ENCODE measurements around the gene IFT81.
A peak's percentile ranks its signal among the peaks of the same experiment; 100 is the strongest.
"Not testable (repeated sequence)": the region's sequence is repeated elsewhere in the genome, so short reads cannot be mapped to it uniquely, and the experiment has no call there.

Gene IFT81

DNA sequence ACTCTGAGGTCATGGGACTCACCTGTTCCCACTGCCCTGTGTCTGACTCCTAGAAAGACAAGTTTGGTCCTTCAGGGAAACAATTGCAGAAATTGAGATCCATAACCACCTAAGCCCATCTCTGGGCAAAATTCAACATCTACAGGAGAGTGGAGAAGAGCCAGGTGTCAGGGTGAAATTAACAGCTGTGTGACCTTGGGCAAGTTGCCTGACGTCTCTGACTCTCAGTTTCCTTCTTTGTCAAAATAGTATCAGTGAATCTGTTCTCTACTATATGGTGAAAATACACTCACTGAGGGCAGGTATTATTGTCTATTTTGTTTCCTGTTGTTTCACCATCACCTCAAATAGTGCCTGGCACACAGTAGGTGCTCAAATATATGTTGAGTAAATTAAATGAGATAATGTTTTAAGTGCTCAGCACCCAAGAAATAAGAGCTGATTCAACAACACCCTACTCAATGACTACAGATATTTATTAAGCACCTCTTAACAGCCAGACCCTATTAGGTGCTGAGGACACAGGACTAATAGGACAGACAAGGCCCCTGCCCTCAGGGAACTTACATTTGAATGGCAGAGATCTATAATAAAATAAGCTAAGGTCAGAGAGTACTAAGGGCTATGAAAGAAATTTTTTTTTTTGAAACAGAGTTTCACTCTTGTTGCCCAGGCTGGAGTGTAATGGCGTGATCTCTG is 14.2 kb upstream of the IFT81 start:
- no peaks in the 10 kb centered on the region for H3K36me3 ChIP-seq (ENCODE audit: insufficient read depth, low read depth, low read length)
- no peaks in the 10 kb centered on the region for H3K9me3 ChIP-seq (ENCODE audit: insufficient read depth, low read depth, low read length)
- H3K4me3 ChIP-seq (ENCODE audit: low read length) = no peak overlapping the region
- no peak overlapping the region for H3K9ac ChIP-seq (ENCODE audit: low read depth, low read length)
- peaks cover 5% of the 10 kb centered on the region; the same call in 1 of the 2 replicates for H3K4me1 ChIP-seq (ENCODE audit: insufficient read depth, low read length)
- no peak overlapping the region for H3K27ac ChIP-seq (ENCODE audit: low read length)
- no peaks in the 10 kb centered on the region for H3K27me3 ChIP-seq (ENCODE audit: insufficient read depth, low read length)

DNA sequence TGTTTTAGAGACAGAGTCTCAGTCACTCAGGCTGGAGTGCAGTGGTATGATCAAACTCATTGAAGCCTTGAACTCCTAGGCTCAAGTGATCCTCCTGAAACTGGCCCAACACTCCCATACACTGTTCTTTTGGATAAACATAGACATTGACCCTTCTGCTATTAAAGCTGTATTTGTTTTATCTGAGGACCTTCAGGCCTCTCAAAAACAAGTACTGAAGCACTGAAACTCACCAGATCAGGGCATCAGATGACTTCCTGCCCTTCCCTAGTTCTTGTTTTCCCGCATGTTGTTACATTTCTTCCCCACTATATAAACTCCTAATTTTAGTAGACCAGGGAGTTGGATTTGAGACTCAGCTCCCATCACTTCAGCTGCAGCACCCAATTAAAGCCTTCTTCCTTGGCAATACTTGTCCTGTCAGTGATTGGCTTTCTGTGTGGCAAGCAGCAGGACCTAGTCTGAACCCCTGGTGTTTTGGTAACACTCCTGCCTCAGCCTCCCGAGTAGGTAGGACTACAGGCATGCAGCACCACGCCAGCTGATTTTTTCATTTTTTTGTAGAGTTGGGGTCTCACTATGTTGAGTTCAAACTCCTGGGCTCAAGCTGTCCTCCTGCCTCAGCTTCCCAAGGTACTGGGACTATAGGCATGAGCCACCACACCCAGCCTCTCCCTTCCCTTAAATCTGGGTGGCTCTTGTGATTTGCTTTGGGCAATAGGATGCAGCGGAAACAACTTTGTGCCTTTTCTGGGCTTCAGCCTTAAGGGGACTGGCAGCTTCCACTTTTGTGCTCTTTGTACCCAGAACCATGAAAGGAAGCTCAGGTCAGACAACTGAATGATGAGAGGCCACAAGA is 12.5 kb upstream of the IFT81 start:
- no peak overlapping the region for H3K4me3 ChIP-seq (ENCODE audit: low read length)
- no peaks in the 10 kb centered on the region for H3K36me3 ChIP-seq (ENCODE audit: insufficient read depth, low read depth, low read length)
- no peaks in the 10 kb centered on the region for H3K9me3 ChIP-seq (ENCODE audit: insufficient read depth, low read depth, low read length)
- H3K9ac ChIP-seq (ENCODE audit: low read depth, low read length) = no peak overlapping the region
- H3K4me1 ChIP-seq (ENCODE audit: insufficient read depth, low read length) = peaks cover 5% of the 10 kb centered on the region; the same call in 1 of the 2 replicates
- no peak overlapping the region for H3K27ac ChIP-seq (ENCODE audit: low read length)
- H3K27me3 ChIP-seq (ENCODE audit: insufficient read depth, low read length) = no peaks in the 10 kb centered on the region

DNA sequence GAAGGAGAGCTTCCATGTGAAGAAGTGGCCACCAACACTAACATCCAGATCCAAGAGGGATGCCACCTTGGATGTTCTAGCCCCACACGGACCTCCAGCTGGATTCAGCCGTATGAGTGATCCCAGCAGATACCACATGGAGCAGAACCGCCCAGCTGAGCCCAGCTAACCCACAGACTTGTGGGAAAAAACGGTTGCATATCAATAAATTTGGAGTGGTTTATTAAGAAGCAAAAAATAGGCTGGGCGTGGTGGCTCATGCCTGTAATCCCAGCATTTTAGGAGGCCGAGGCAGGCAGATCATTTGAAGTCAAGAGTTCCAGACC is 11.9 kb upstream of the IFT81 start:
- no peak overlapping the region for H3K27ac ChIP-seq (ENCODE audit: low read length)
- H3K4me3 ChIP-seq (ENCODE audit: low read length) = no peak overlapping the region
- no peak overlapping the region for H3K9ac ChIP-seq (ENCODE audit: low read depth, low read length)
- H3K4me1 ChIP-seq (ENCODE audit: insufficient read depth, low read length) = peaks cover 5% of the 10 kb centered on the region; the same call in 1 of the 2 replicates
- H3K9me3 ChIP-seq (ENCODE audit: insufficient read depth, low read depth, low read length) = no peaks in the 10 kb centered on the region
- no peaks in the 10 kb centered on the region for H3K27me3 ChIP-seq (ENCODE audit: insufficient read depth, low read length)
- H3K36me3 ChIP-seq (ENCODE audit: insufficient read depth, low read depth, low read length) = no peaks in the 10 kb centered on the region

DNA sequence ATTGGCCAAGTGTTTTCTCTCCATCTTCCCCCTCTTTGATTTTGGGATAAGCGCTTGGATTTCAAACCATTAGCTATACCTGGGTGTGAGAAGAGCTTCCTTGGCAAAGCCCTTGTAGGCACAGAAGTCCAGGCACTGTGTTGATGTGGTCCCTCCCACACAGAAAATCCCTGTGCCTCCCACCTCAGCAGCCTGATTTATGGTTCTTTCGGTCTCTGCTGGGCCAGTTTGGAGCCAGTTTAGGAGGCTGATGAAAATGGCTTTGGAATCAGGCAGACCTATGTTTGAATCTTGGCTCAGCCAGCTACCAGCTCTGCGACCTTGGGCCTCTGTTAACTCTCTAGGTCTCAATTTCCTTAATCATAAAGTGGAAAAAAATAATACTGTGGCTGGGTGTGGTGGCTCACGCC is 9.6 kb upstream of the IFT81 start:
- H3K9ac ChIP-seq (ENCODE audit: low read depth, low read length) = no peak overlapping the region
- H3K27me3 ChIP-seq (ENCODE audit: insufficient read depth, low read length) = no peaks in the 10 kb centered on the region
- peaks cover 2% of the 10 kb centered on the region; the same call in 1 of the 2 replicates for H3K4me1 ChIP-seq (ENCODE audit: insufficient read depth, low read length)
- no peak overlapping the region for H3K27ac ChIP-seq (ENCODE audit: low read length)
- no peaks in the 10 kb centered on the region for H3K9me3 ChIP-seq (ENCODE audit: insufficient read depth, low read depth, low read length)
- H3K4me3 ChIP-seq (ENCODE audit: low read length) = no peak overlapping the region
- no peaks in the 10 kb centered on the region for H3K36me3 ChIP-seq (ENCODE audit: insufficient read depth, low read depth, low read length)

DNA sequence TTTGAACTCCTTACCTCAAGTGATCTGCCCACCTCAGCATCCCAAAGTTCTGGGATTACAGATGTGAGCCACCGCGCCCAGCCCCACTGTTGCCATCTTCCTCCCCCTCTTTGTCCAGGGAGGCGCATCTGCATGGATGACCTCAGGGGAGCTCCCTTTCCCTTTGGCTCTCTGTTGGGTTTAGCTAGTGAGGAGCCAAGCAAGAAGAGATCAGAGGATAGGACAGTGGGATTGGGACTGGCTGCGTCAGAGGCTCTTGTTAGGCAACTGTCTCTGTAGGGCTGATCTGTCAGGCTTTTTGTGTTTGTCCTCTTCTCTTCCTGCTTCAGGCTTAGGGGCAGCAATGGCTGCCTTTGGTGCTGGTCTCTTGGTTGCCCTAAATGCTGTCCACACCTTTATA is 8.5 kb upstream of the IFT81 start:
- Histone ChIP-seq H3K36me3 (ENCODE audit: insufficient read depth, low read depth, low read length) (no peaks in the 10 kb centered on the region), H3K27me3 (ENCODE audit: insufficient read depth, low read length) (no peaks in the 10 kb centered on the region), H3K9ac (ENCODE audit: low read depth, low read length) (no peak overlapping the region), H3K27ac (ENCODE audit: low read length) (no peak overlapping the region), H3K9me3 (ENCODE audit: insufficient read depth, low read depth, low read length) (no peaks in the 10 kb centered on the region), H3K4me3 (ENCODE audit: low read length) (no peak overlapping the region), H3K4me1 (ENCODE audit: insufficient read depth, low read length) (no peaks in the 10 kb centered on the region)

DNA sequence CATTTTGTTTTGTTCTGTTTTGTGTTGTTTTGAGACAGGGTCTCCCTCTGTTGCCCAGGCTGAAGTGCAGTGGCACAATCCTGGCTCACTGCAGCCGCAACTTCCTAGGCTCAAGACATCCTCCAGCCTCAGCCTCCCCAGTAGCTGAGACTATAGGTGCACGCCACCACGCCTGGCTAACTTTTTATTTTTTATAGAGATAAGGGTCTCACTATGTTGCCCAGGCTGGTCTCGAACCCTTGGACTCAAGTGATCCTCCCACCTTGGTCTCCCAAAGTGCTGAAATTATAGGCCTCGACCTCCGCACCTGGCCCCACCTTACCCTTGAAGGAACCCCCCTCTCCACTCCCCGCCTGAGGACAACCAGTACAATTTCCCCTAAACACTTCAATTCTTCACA is 7.5 kb upstream of the IFT81 start:
- Histone ChIP-seq H3K9ac (ENCODE audit: low read depth, low read length) (no peak overlapping the region), H3K9me3 (ENCODE audit: insufficient read depth, low read depth, low read length) (no peaks in the 10 kb centered on the region), H3K36me3 (ENCODE audit: insufficient read depth, low read depth, low read length) (no peaks in the 10 kb centered on the region), H3K27ac (ENCODE audit: low read length) (no peak overlapping the region), H3K4me1 (ENCODE audit: insufficient read depth, low read length) (no peaks in the 10 kb centered on the region), H3K27me3 (ENCODE audit: insufficient read depth, low read length) (no peaks in the 10 kb centered on the region), H3K4me3 (ENCODE audit: low read length) (no peak overlapping the region)

DNA sequence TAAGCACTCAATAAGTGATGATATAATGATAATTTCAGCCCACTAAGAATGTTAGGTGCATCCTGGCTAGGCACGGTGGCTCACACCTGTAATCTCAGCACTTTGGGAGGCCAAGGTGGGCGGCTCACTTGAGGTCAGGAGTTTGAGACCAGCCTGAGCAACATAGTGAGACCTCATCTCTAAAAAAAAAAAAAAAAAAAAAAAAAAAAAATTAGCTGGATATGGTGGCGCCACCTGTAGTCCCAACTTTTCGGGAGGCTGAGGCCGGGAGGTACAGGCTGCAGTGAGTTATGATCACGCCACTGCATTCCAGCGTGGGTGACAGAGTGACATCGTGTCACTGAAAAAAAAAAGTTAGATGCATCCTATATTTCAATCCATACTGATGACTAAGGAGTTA is 6.9 kb upstream of the IFT81 start:
- not testable (repeated sequence) for H3K4me1 ChIP-seq (ENCODE audit: insufficient read depth, low read length); H3K9me3 ChIP-seq (ENCODE audit: insufficient read depth, low read depth, low read length); H3K27ac ChIP-seq (ENCODE audit: low read length); H3K36me3 ChIP-seq (ENCODE audit: insufficient read depth, low read depth, low read length); H3K9ac ChIP-seq (ENCODE audit: low read depth, low read length); H3K4me3 ChIP-seq (ENCODE audit: low read length); H3K27me3 ChIP-seq (ENCODE audit: insufficient read depth, low read length)

DNA sequence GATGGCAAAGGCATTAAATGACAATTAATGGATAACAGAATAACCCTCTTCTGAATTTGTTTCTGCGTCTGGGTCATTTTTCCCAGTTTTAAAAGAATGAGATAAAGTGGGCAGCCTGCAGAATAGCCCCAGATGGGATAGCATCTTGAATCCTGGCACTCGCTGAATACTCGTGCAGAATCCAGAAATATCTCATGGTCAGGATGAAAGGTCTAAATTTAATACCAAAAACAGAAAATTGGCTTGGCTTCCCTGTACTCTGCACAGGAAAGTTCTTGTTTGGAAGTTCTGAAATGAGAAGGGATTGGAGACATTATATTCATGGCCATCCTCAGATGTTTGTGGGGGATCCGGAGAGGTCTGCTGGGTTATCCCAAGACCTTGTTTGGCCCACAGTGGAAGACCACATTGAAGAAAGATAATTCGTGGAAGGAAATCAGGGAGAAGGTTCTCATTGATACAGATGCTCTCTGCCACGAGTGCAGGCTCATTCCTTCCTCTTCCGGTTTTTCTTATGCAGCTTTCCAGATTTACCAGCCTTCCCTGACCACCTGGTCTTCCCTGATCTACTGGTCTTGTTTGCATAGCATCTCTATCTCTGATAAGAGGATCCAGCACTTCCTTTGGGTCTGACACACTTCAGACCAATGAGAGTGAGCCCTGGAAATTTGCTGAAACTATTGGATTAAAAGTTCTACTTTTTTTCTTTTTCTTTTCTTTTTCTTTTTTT is 6.0 kb upstream of the IFT81 start:
- Histone ChIP-seq H3K27me3 (ENCODE audit: insufficient read depth, low read length) (peaks cover 5% of the 10 kb centered on the region), H3K36me3 (ENCODE audit: insufficient read depth, low read depth, low read length) (no peaks in the 10 kb centered on the region), H3K4me1 (ENCODE audit: insufficient read depth, low read length) (no peaks in the 10 kb centered on the region; the same call in 1 of the 2 replicates), H3K9ac (ENCODE audit: low read depth, low read length) (no peak overlapping the region), H3K9me3 (ENCODE audit: insufficient read depth, low read depth, low read length) (no peaks in the 10 kb centered on the region), H3K27ac (ENCODE audit: low read length) (no peak overlapping the region), H3K4me3 (ENCODE audit: low read length) (no peak overlapping the region)

DNA sequence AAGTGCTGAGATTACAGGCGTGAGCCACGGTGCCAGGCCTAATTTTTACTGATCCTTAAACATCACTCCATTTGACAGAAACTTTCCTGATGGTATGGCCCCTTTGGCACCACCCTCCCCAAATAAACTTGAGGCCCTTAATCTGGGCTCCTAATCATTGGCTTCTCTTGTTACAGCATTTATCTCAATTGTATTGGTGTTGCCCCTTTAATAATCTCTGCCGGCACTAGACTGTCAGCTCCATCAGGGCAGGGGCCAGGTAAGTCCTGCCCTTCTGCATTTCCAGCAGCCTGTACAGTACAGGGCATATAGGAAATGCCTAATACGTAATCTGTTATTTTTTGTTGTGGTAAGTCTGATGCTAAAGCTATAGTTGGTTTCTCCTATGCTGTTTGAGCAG is 1.2 kb upstream of the IFT81 start:
- H3K4me3 ChIP-seq (ENCODE audit: low read length) = no peak overlapping the region
- peaks cover 4% of the 10 kb centered on the region; the same call in 1 of the 2 replicates for H3K36me3 ChIP-seq (ENCODE audit: insufficient read depth, low read depth, low read length)
- H3K9me3 ChIP-seq (ENCODE audit: insufficient read depth, low read depth, low read length) = no peaks in the 10 kb centered on the region
- peaks cover 13% of the 10 kb centered on the region for H3K27me3 ChIP-seq (ENCODE audit: insufficient read depth, low read length)
- no peak overlapping the region for H3K27ac ChIP-seq (ENCODE audit: low read length)
- no peaks in the 10 kb centered on the region; the same call in 1 of the 2 replicates for H3K4me1 ChIP-seq (ENCODE audit: insufficient read depth, low read length)
- H3K9ac ChIP-seq (ENCODE audit: low read depth, low read length) = no peak overlapping the region

DNA sequence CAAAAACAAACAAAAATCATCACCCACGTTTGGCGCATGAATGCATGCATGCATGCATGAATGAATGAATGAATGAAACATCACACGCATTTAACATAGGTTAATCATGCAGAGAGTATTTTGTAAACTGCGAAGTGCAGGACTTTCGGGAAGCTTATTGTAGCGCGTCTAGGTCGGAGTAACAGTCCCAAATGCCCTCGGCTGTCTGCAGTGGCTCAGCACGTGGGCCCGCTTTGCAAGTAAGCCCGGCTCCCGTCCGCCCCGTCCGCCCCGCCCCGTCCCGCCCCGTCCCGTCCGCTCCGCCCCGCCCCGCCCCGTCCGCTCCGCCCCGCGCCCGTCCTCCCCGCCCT is 263 bp upstream of the IFT81 start:
- Histone ChIP-seq H3K4me3 (ENCODE audit: low read length) (peak overlapping the region; percentile 25; the same call in 1 of the 2 replicates), H3K36me3 (ENCODE audit: insufficient read depth, low read depth, low read length) (peaks cover 13% of the 10 kb centered on the region), H3K9ac (ENCODE audit: low read depth, low read length) (no peak overlapping the region), H3K4me1 (ENCODE audit: insufficient read depth, low read length) (no peaks in the 10 kb centered on the region; the same call in 1 of the 2 replicates), H3K27me3 (ENCODE audit: insufficient read depth, low read length) (peaks cover 13% of the 10 kb centered on the region), H3K9me3 (ENCODE audit: insufficient read depth, low read depth, low read length) (no peaks in the 10 kb centered on the region), H3K27ac (ENCODE audit: low read length) (no peak overlapping the region)

DNA sequence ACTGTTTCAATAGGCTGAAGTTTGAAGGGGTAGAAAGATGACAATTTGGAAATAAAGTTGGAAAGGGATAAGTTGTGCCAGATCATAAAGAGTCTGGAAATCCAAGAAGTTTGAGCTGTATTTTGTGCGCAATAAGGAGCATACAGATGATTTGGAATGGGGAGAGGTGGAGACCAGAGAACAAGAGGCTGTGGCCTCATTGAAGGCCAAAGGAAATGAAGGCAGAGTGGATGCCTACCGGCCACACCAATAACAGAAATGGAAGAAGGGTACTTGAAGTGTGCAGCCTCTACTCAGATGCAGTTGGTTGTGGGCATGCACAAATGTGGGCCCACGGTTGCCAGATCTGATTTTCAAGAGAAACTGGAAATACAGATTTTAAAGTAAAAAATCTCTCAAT is 2.4 kb downstream of the IFT81 start:
- H3K4me3 ChIP-seq (ENCODE audit: low read length) = no peak overlapping the region
- no peak overlapping the region for H3K27ac ChIP-seq (ENCODE audit: low read length)
- H3K9ac ChIP-seq (ENCODE audit: low read depth, low read length) = no peak overlapping the region
- H3K9me3 ChIP-seq (ENCODE audit: insufficient read depth, low read depth, low read length) = no peaks in the 10 kb centered on the region
- peaks cover 26% of the 10 kb centered on the region for H3K36me3 ChIP-seq (ENCODE audit: insufficient read depth, low read depth, low read length)
- H3K27me3 ChIP-seq (ENCODE audit: insufficient read depth, low read length) = peaks cover 13% of the 10 kb centered on the region
- H3K4me1 ChIP-seq (ENCODE audit: insufficient read depth, low read length) = no peaks in the 10 kb centered on the region; the same call in 1 of the 2 replicates

All from iPS-20b (cell line).